ENCODE measurements around the gene HCRTR2.
"Not testable (repeated sequence)": the region's sequence is repeated elsewhere in the genome, so short reads cannot be mapped to it uniquely, and the experiment has no call there.

Gene HCRTR2

GRCh38 chr6:55174211-55175026, at the start of gene HCRTR2:
Gene HCRTR2 (plus strand): TSS chr6:55174515. CDS start chr6:55174588, 73 bp downstream.
- DNase-seq, result no peak

- no peak for DNase-seq
These were observed 43.5 kb upstream of the HCRTR2 start for GRCh38 chr6:55130806-55131324.

GRCh38 chr6:55131616-55132015, 42.7 kb upstream of the HCRTR2 start:
- no peak for DNase-seq

GRCh38 chr6:55136916-55137315, 37.4 kb upstream of the HCRTR2 start:
- no peak for DNase-seq

- DNase-seq, result no peak
These were observed 36.2 kb upstream of the HCRTR2 start for GRCh38 chr6:55137929-55138693.

GRCh38 chr6:55141611-55142010, 32.7 kb upstream of the HCRTR2 start:
- no peak for DNase-seq

GRCh38 chr6:55142610-55143009, 31.7 kb upstream of the HCRTR2 start:
- DNase-seq, result no peak

- no peak for DNase-seq
These were observed 21.0 kb upstream of the HCRTR2 start for GRCh38 chr6:55153284-55153683.

GRCh38 chr6:55158784-55159183, 15.5 kb upstream of the HCRTR2 start:
- not testable (repeated sequence) for DNase-seq

GRCh38 chr6:55167860-55168259, 6.5 kb upstream of the HCRTR2 start:
- no peak for DNase-seq

GRCh38 chr6:55175078-55176049, 1.0 kb downstream of the HCRTR2 start:
- DNase-seq, result peak; percentile 66

GRCh38 chr6:55176958-55177357, 2.6 kb downstream of the HCRTR2 start:
- DNase-seq, result no peak

GRCh38 chr6:55180258-55180657, 5.9 kb downstream of the HCRTR2 start:
- DNase-seq, result no peak

- DNase-seq, result no peak
These were observed 7.8 kb downstream of the HCRTR2 start for GRCh38 chr6:55182016-55182650.

GRCh38 chr6:55184782-55185530, 10.6 kb downstream of the HCRTR2 start:
- DNase-seq, result no peak

- DNase-seq, result no peak
These were observed 24.4 kb downstream of the HCRTR2 start for GRCh38 chr6:55198715-55199114.

- DNase-seq, result no peak
These were observed 24.9 kb downstream of the HCRTR2 start for GRCh38 chr6:55199239-55199638.

GRCh38 chr6:55208478-55209458, 34.5 kb downstream of the HCRTR2 start:
- DNase-seq, result no peak

- DNase-seq, result no peak
These were observed 36.6 kb downstream of the HCRTR2 start for GRCh38 chr6:55210952-55211351.

GRCh38 chr6:55212156-55212555, 37.8 kb downstream of the HCRTR2 start:
- no peak for DNase-seq
